Hematopoietic multipotent progenitor cell treated with erythropoietin and hydrocortisone succinate and interleukin-3 and kit ligand, for 17 days (in vitro differentiated cells): ENCODE data around the gene TBC1D9B.
"Not testable (repeated sequence)": the region's sequence is repeated elsewhere in the genome, so short reads cannot be mapped to it uniquely, and the experiment has no call there.

ENCODE experiments used
- DNase-seq: peaks from one replicate; pipeline ENCODE4 v3.0.0-alpha.2; 2015; ENCODE audit warnings: low spot score

TBC1D9B gene

GRCh38 chr5:179885491-179886090 is 22.1 kb downstream of the TBC1D9B start:
- no peak for DNase-seq

DNA sequence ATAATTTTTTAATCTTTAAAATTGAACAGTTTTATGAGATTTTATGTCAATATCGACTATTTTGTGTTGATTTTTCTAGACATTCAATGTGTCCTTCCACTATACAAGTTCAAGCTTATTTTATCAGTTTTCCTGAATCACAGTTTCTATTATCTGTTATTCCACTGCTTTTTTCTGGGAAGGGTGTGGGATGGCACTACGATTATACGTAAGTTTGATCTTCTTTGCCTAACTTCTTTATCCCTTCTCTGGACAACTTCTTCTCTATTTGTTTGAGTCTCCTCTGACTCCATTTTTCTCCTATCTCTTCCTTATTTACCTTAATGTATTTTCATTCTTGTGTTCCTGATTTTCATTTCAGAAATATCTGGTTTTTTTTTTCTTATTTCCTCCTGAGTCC is 24.5 kb downstream of the TBC1D9B start:
- DNase-seq: no peak

DNA sequence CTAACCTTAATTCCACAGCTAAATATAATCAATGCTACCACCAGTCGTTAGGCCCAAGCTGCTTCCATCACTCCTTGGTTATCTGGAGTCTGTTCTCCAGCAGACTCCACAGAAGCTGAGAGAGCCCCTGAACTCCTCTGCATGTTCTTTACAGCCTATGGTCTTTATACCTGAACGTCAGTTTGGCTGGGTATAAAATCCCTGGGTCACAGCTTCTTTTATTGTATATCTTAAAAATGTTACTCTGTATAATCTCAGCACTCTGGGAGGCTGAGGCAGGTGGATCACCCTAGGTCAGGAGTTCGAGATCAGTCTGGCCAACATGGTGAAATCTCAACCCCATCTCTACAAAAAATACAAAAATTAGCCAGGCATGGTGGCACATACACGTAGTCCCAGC is 25.4 kb downstream of the TBC1D9B start:
- no peak for DNase-seq

- DNase-seq: no peak
These were observed 26.7 kb downstream of the TBC1D9B start for GRCh38 chr5:179880848-179881590.

- no peak for DNase-seq
These were observed 27.5 kb downstream of the TBC1D9B start for GRCh38 chr5:179880066-179880650.

DNA sequence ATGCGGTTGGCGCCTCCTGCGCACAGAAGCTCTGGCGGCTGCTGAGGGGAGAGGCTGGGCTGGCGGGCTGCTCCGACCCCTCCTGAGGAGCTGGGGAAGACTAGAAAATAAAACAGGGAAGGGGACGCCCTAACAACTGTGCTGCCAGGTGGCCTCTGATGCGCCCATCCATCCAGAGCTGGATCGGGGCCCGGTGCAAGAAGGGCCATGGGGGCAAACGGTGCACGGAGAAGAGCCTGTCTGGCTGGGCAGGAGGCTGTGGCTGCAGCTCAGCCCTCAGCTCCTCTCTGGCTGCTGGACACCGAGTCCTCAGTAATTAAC is 28.0 kb downstream of the TBC1D9B start:
- DNase-seq: no peak

DNA sequence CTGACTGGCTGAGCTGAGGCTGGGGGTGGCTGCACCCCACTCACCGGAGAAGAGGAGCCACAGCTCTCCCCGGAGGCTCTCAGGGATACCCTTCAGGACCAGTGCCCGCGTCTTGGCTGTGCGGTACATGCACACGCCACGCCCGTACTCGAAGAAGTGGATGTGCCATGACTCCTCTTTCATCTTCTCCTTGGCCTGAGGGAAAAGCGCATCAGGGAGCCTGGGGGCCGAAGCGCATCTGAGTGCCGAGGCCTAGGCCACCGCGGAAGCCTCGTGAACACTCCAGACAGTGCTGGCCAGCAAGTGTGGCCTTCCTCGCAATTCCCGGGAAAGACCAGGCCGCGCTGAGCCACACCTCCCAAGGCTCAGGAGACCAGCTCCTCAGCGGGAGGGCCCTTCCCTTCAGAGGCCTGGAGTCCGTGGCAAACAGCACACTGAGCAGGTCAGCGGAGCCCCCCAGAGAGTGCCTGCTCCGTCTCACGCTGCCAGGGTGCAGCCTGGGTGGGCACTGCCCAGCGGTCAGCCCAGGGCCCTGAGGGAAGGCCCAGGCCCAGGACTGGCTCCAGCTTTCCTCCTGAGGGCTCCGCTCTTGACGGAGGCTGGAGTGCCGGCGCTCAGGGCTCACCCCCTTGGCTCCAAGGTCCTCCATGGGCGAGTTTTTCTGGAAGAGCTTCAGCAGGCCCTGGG is 28.6 kb downstream of the TBC1D9B start:
- no peak for DNase-seq

DNA sequence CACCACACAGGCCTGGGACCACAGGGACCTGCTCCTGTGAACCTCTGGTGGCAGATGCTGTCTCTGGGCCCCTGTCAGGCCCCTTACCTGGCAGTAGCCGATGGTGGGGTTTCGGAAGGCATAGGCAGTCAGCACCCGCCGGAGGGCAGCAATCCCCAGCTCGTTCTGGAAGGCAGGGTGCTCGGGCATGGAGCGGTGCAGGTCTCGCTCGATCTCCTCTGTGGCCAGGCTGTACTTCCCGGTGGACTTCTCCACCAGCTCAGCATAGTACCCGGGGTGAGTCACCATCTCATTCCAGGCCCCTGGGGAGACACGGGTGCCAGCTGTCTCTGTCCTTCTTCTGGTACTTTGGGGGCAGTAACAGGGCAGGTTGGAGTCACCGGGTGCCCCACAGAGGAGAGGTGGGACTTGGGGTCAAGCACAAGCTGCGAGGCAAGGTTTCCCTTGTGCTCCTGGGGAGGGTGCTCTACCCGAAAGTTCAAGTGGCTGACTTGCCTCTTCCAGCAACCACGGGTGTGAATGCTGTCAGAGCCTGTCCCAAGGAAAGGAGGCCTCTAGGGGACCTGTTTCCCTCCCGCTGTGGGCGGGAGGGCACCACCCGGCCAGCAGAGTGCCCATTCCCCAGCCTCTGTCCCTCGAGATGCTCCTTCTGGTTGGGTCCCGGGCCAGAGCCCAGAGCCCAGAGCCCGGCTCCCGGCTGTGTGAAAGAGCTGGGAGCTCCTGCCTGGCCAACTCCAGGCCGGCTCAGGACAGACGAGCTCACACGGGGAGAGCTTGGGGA is 29.3 kb downstream of the TBC1D9B start:
- no peak for DNase-seq

- DNase-seq: no peak
These were observed 31.1 kb downstream of the TBC1D9B start for GRCh38 chr5:179876610-179876952.

GRCh38 chr5:179875741-179876609 is 31.7 kb downstream of the TBC1D9B start:
- DNase-seq: no peak

GRCh38 chr5:179874536-179875292 is 33.0 kb downstream of the TBC1D9B start:
- DNase-seq: no peak

GRCh38 chr5:179874136-179874535 is 33.6 kb downstream of the TBC1D9B start:
- DNase-seq: no peak

DNA sequence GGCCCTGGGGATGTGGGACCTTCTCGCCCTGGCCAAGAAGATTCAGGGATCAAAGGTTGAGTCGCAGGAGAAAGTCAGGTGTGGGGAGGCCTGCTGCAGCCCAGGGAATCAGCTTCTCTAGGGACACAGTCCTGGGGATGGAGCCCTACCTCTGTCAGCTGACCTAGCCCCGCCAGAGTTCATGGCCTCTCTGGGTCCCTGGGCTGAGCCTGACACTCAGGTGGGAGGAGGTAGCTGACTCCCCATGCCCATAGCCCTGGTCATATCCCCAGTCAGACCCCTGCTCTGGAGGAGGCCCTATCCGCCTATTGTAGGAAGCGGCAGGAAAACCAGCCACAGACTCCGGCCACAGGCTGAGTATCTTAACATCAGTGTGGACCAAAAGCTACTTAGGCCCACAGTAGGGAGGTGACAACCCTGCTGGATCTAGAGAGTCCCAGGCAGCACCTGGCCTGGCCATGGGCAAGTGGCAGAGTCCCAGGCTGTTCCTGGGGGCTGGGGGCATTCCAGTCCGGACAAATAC is 34.0 kb downstream of the TBC1D9B start:
- DNase-seq: no peak

- no peak for DNase-seq
These were observed 34.7 kb downstream of the TBC1D9B start for GRCh38 chr5:179872828-179873575.

GRCh38 chr5:179872055-179872827 is 35.5 kb downstream of the TBC1D9B start:
- no peak for DNase-seq

GRCh38 chr5:179871533-179871932 is 36.2 kb downstream of the TBC1D9B start:
- DNase-seq: not testable (repeated sequence)

- no peak for DNase-seq
These were observed 36.7 kb downstream of the TBC1D9B start for GRCh38 chr5:179870952-179871351.

GRCh38 chr5:179870403-179870903 is 37.2 kb downstream of the TBC1D9B start:
- no peak for DNase-seq
